Measurements from ENCODE around the gene DNAJC8. TPM values are rescaled to one million over a fixed set of nuclear protein-coding genes. Genes with fewer than 3 reads are reported as not detected.

The DNAJC8 gene
- total RNA-seq, 1 experiment from 2014 or later = 57.6 TPM

GRCh38 chr1:28171246-28171645 lies 61.6 kb downstream of the DNAJC8 start:
- no peak overlapping the region for H3K27ac Mint-ChIP-seq (ENCODE audit: unreplicated experiment)
- no peak for DNase-seq
- no peaks in the 10 kb centered on the region for H3K4me1 Mint-ChIP-seq (ENCODE audit: low read depth, unreplicated experiment)
- H3K4me3 Mint-ChIP-seq (ENCODE audit: low read depth, unreplicated experiment) = no peak overlapping the region
- no TSS peak for BruUV-seq (replicated peaks)
- no peaks in the 10 kb centered on the region for H3K27me3 Mint-ChIP-seq (ENCODE audit: unreplicated experiment)
- TF ChIP-seq CTCF (IDR thresholded peaks at IDR 0.05; ENCODE audit: unreplicated experiment) = no peak
- H3K9me3 Mint-ChIP-seq (ENCODE audit: low read depth, unreplicated experiment) = no peaks in the 10 kb centered on the region
- intact Hi-C loops (cut with micrococcal nuclease; ENCODE audit: unreplicated experiment) = no loop called here
- CTCF ChIA-PET = interaction anchor here (0.6 kb wide), 1 partner anchor 94 kb away, joined by 3 read pairs; no protein-coding TSS in a partner anchor
- no peaks in the 10 kb centered on the region for H3K36me3 Mint-ChIP-seq (ENCODE audit: insufficient read depth, unreplicated experiment)

GRCh38 chr1:28170001-28170596 lies 62.7 kb downstream of the DNAJC8 start:
- no peak for DNase-seq
- H3K36me3 Mint-ChIP-seq (ENCODE audit: insufficient read depth, unreplicated experiment) = no peaks in the 10 kb centered on the region
- no peaks in the 10 kb centered on the region for H3K4me1 Mint-ChIP-seq (ENCODE audit: low read depth, unreplicated experiment)
- H3K4me3 Mint-ChIP-seq (ENCODE audit: low read depth, unreplicated experiment) = no peak overlapping the region
- BruUV-seq (replicated peaks) = no TSS peak
- CTCF ChIA-PET = no interaction called here
- no peak overlapping the region for H3K27ac Mint-ChIP-seq (ENCODE audit: unreplicated experiment)
- TF ChIP-seq CTCF (IDR thresholded peaks at IDR 0.05; ENCODE audit: unreplicated experiment) = no peak
- intact Hi-C loops (cut with micrococcal nuclease; ENCODE audit: unreplicated experiment) = no loop called here
- no peaks in the 10 kb centered on the region for H3K27me3 Mint-ChIP-seq (ENCODE audit: unreplicated experiment)
- no peaks in the 10 kb centered on the region for H3K9me3 Mint-ChIP-seq (ENCODE audit: low read depth, unreplicated experiment)

GRCh38 chr1:28163496-28164161 lies 69.2 kb downstream of the DNAJC8 start:
- intact Hi-C loops (cut with micrococcal nuclease; ENCODE audit: unreplicated experiment) = no loop called here
- no peak overlapping the region for H3K27ac Mint-ChIP-seq (ENCODE audit: unreplicated experiment)
- TF ChIP-seq CTCF (IDR thresholded peaks at IDR 0.05; ENCODE audit: unreplicated experiment) = no peak
- no peak for DNase-seq
- H3K4me3 Mint-ChIP-seq (ENCODE audit: low read depth, unreplicated experiment) = no peak overlapping the region
- H3K4me1 Mint-ChIP-seq (ENCODE audit: low read depth, unreplicated experiment) = no peaks in the 10 kb centered on the region
- no peaks in the 10 kb centered on the region for H3K36me3 Mint-ChIP-seq (ENCODE audit: insufficient read depth, unreplicated experiment)
- no peaks in the 10 kb centered on the region for H3K27me3 Mint-ChIP-seq (ENCODE audit: unreplicated experiment)
- CTCF ChIA-PET = no interaction called here
- BruUV-seq (replicated peaks) = no TSS peak
- H3K9me3 Mint-ChIP-seq (ENCODE audit: low read depth, unreplicated experiment) = no peaks in the 10 kb centered on the region

- no TSS peak for BruUV-seq (replicated peaks)
- no peaks in the 10 kb centered on the region for H3K36me3 Mint-ChIP-seq (ENCODE audit: insufficient read depth, unreplicated experiment)
- no peak for DNase-seq
- H3K27ac Mint-ChIP-seq (ENCODE audit: unreplicated experiment) = no peak overlapping the region
- TF ChIP-seq CTCF (IDR thresholded peaks at IDR 0.05; ENCODE audit: unreplicated experiment) = no peak
- no peaks in the 10 kb centered on the region for H3K4me1 Mint-ChIP-seq (ENCODE audit: low read depth, unreplicated experiment)
- CTCF ChIA-PET = interaction anchor here (1.4 kb wide), 1 partner anchor 57 kb away, joined by 3 read pairs; no protein-coding TSS in a partner anchor
- H3K27me3 Mint-ChIP-seq (ENCODE audit: unreplicated experiment) = no peaks in the 10 kb centered on the region
- H3K4me3 Mint-ChIP-seq (ENCODE audit: low read depth, unreplicated experiment) = no peak overlapping the region
- intact Hi-C loops (cut with micrococcal nuclease; ENCODE audit: unreplicated experiment) = no loop called here
- H3K9me3 Mint-ChIP-seq (ENCODE audit: low read depth, unreplicated experiment) = no peaks in the 10 kb centered on the region
These were observed 70.7 kb downstream of the DNAJC8 start for GRCh38 chr1:28162151-28162550.

Measured in Calu3 (cell line).